HepG2 (cell line): Measurements from ENCODE around the gene SOS2. TPM values are rescaled to one million over a fixed set of nuclear protein-coding genes. Genes with fewer than 3 reads are reported as not detected.
A peak's percentile ranks its signal among the peaks of the same experiment; 100 is the strongest.

Experiments used
- ATAC-seq: fragments of 200-7000 bp; cut with Tn5 transposase; 3 replicates; pipeline ENCODE4 v1.9.1; 2020; ENCODE audit warnings: mild to moderate bottlenecking, moderate library complexity
- BruUV-seq: library from RNA; stranded (reverse); fragments of 400-500 nt; replicated peaks from 2 replicates; lab custom pipeline; 2021; lab: Mats Ljungman, UMichigan
- CTCF ChIA-PET: fragments of 300-600 bp; formaldehyde crosslinking; extraction: SDS; loops from one replicate; lab custom pipeline; 2021; ENCODE audit warnings: low total read pairs, inconsistent platforms, low intra/inter-chr PET ratio; lab: Yijun Ruan, JAX
- POLR2A ChIA-PET: fragments of 350-600 bp; sonication (Branson Sonifier 250); formaldehyde crosslinking; loops from one replicate; lab custom pipeline; 2020; ENCODE audit warnings: antibody characterized with exemption, inconsistent platforms; lab: Yijun Ruan, JAX
- DNase-seq: peaks from one replicate; pipeline ENCODE4 v3.0.0-alpha.2; 2015; ENCODE audit warnings: low spot score
- FAIRE-seq: peaks from 3 replicates; lab custom pipeline; 2011; peaks lifted over from hg19 to GRCh38; lab: Jason Lieb, UNC
- H2AFZ ChIP-seq: one replicate; pipeline ENCODE4 v1.6.1; 2011; ENCODE audit warnings: low read length, inconsistent platforms
- H3K27ac ChIP-seq: fragments of 300-600 bp; 3 replicates; pipeline ENCODE4 v1.8.0; 2011; ENCODE audit warnings: mixed run types, mild to moderate bottlenecking, mixed read lengths, low read length, inconsistent platforms; ENCODE audit not compliant: insufficient read depth; ENCODE audit errors: extremely low read length
- H3K27me3 ChIP-seq, 2 experiments: fragments of 200-600 bp in 1 of 2; 2 replicates in 1 of 2; 3 replicates in 1 of 2; pipeline versions ENCODE4 v1.6.0 to v1.8.0; 2011; ENCODE audit warnings: low read length in 2 of 2, mild to moderate bottlenecking in 2 of 2, moderate library complexity in 2 of 2, inconsistent platforms in 1 of 2; ENCODE audit not compliant: insufficient read depth in 2 of 2, control insufficient read depth in 1 of 2
- H3K36me3 ChIP-seq, 2 experiments: fragments of 200-600 bp in 1 of 2; replicated peaks in 1 of 2; 2 replicates in 1 of 2; 3 replicates in 1 of 2; pipeline versions ENCODE4 v1.5.1 to v1.8.0; 2011; ENCODE audit warnings: low read length in 2 of 2, inconsistent platforms in 1 of 2; ENCODE audit not compliant: insufficient read depth in 2 of 2, control insufficient read depth in 1 of 2
- H3K4me1 ChIP-seq: 2 replicates; pipeline ENCODE4 v1.5.1; 2012; ENCODE audit warnings: low read length, inconsistent platforms; ENCODE audit not compliant: insufficient read depth
- H3K4me2 ChIP-seq: 2 replicates; pipeline ENCODE4 v1.6.0; 2011; ENCODE audit warnings: low read depth, low read length, inconsistent platforms
- H3K4me3 ChIP-seq, 3 experiments: fragments of 200-600 bp in 1 of 3; sonication (generic), shearing (Covaris generic) in 1 of 3; replicated peaks in 1 of 3; 2 replicates each; pipeline ENCODE4 v1.5.1; 2011 to 2016; ENCODE audit warnings: low read length in 3 of 3, inconsistent platforms in 2 of 3, low read depth in 2 of 3, mild to moderate bottlenecking in 2 of 3, control low read depth in 1 of 3, mixed read lengths in 1 of 3; ENCODE audit not compliant: insufficient read depth in 1 of 3
- H3K79me2 ChIP-seq: one replicate; pipeline ENCODE4 v1.6.1; 2011; ENCODE audit warnings: low read length, inconsistent platforms; ENCODE audit not compliant: insufficient read depth
- H3K9ac ChIP-seq: 2 replicates; pipeline ENCODE4 v1.6.0; 2011; ENCODE audit warnings: mild to moderate bottlenecking, low read depth, low read length, inconsistent platforms; ENCODE audit not compliant: insufficient read depth
- H3K9me3 ChIP-seq: 2 replicates; pipeline ENCODE4 v1.5.1; 2012; ENCODE audit warnings: mild to moderate bottlenecking, low read length
- H4K20me1 ChIP-seq: 2 replicates; pipeline ENCODE4 v1.6.0; 2011; ENCODE audit warnings: inconsistent platforms, mild to moderate bottlenecking, low read length, moderate library complexity; ENCODE audit not compliant: insufficient read depth
- ATF1 ChIP-seq: IDR thresholded peaks from 2 replicates; pipeline ENCODE4 v1.6.1; 2016; ENCODE audit warnings: mild to moderate bottlenecking, control low read depth
- CENPT ChIP-seq: sonication (generic); formaldehyde crosslinking; IDR thresholded peaks from 2 replicates; pipeline ENCODE4 v1.8.0; 2022; ENCODE audit warnings: low read depth, mild to moderate bottlenecking, moderate library complexity, missing genetic modification reagents
- GABPB1 ChIP-seq: IDR thresholded peaks from 2 replicates; pipeline ENCODE4 v1.6.1; 2016; ENCODE audit warnings: mild to moderate bottlenecking, missing genetic modification reagents, moderate library complexity, missing compliant biosample characterization
- GRHL1 ChIP-seq: sonication (generic); formaldehyde crosslinking; conservative IDR thresholded peaks from 2 replicates; pipeline ENCODE4 v1.8.0; 2022; ENCODE audit warnings: missing genetic modification reagents
- KDM1A ChIP-seq: IDR thresholded peaks from 2 replicates; pipeline ENCODE4 v1.6.1; 2016; ENCODE audit warnings: missing compliant biosample characterization
- KLF13 ChIP-seq: sonication (generic); formaldehyde crosslinking; IDR thresholded peaks from 2 replicates; pipeline ENCODE4 v1.4.0; 2020; ENCODE audit warnings: mild to moderate bottlenecking, missing genetic modification reagents
- MNT ChIP-seq: fragments of 450-650 bp; IDR thresholded peaks from 2 replicates; pipeline ENCODE4 v1.6.1; 2016
- MYNN ChIP-seq: sonication (generic); formaldehyde crosslinking; IDR thresholded peaks from 2 replicates; pipeline ENCODE4 v1.4.0; 2020; ENCODE audit warnings: mild to moderate bottlenecking, low read depth, missing genetic modification reagents
- NCOA2 ChIP-seq: sonication (generic); formaldehyde crosslinking; IDR thresholded peaks from 2 replicates; pipeline ENCODE4 v1.8.0; 2022; ENCODE audit warnings: inconsistent platforms
- NR1H2 ChIP-seq: sonication (generic); formaldehyde crosslinking; IDR thresholded peaks from 2 replicates; pipeline ENCODE4 v1.8.1; 2022; ENCODE audit warnings: low read depth, missing genetic modification reagents, borderline replicate concordance
- NR2F1 ChIP-seq, 2 experiments: fragments of 450-650 bp in 1 of 2; formaldehyde crosslinking in 1 of 2; IDR thresholded peaks; 2 replicates each; pipeline versions ENCODE4 v1.5.0 to v1.6.1; 2016 to 2020; ENCODE audit warnings: mild to moderate bottlenecking in 1 of 2, missing compliant biosample characterization in 1 of 2, missing genetic modification reagents in 1 of 2, moderate library complexity in 1 of 2
- RFXANK ChIP-seq: IDR thresholded peaks from 2 replicates; pipeline ENCODE4 v1.6.1; 2016
- SMAD1 ChIP-seq: sonication (generic); formaldehyde crosslinking; IDR thresholded peaks from 2 replicates; pipeline ENCODE4 v1.4.0; 2020; ENCODE audit warnings: missing genetic modification reagents, low read depth, mild to moderate bottlenecking, borderline replicate concordance
- ZFP91 ChIP-seq: sonication (generic); formaldehyde crosslinking; IDR thresholded peaks from 2 replicates; pipeline ENCODE4 v1.9.0; 2022; ENCODE audit warnings: missing genetic modification reagents, mild to moderate bottlenecking, borderline replicate concordance
- ZSCAN22 ChIP-seq: sonication (generic); formaldehyde crosslinking; IDR thresholded peaks from 2 replicates; pipeline ENCODE4 v1.4.0; 2020; ENCODE audit warnings: mild to moderate bottlenecking, missing genetic modification reagents
- WGBS: methylation state at CpG from one replicate; pipeline ENCODE4 v1.1.6; 2017; ENCODE audit warnings: low lambda C conversion rate; 5-methylcytosine and 5-hydroxymethylcytosine counted together
- in situ Hi-C: cut with HindIII; loops from 2 replicates; pipeline ENCODE4 v1.10.0; 2017; ENCODE audit warnings: low pct_unique_long_range_greater_than_20kb; ENCODE audit not compliant: extremely low pct_ligation_motif_present
- intact Hi-C: fragments of 100-400 bp; cut with micrococcal nuclease; formaldehyde crosslinking; loops from one replicate; pipeline ENCODE4 v1.10.0; 2022; ENCODE audit not compliant: unreplicated experiment
- polyA plus RNA-seq, 8 experiments: library from polyadenylated mRNA; depleted of rRNA in 3 of 8; stranded (reverse) in 7 of 8; unstranded in 1 of 8; fragments of >200 nt; fragmentation: Illumina TruSeq in 4 of 8; extraction: Trizol in 4 of 8; gene quantifications; 2 replicates each; pipeline versions ENCODE4 v1.2.1 to v1.2.3, GENCODE V29; 2011 to 2016; ENCODE audit warnings: low read depth in 4 of 8, missing spikeins in 1 of 8, mixed read lengths in 1 of 8; ENCODE audit not compliant: insufficient read depth in 1 of 8
- total RNA-seq, 5 experiments: library from RNA; depleted of rRNA; stranded (reverse); fragments of >200 nt; fragmentation: Illumina TruSeq; extraction: Trizol; gene quantifications; 2 replicates each; pipeline ENCODE4 v1.2.3, GENCODE V29; 2016; ENCODE audit warnings: low read depth in 1 of 5

The SOS2 gene
- total and polyA plus RNA-seq, 2 of the 13 experiments (the other 11 are each of a cell fraction or from before 2014, with no cell fraction given) = 9.3 to 12.1 TPM

- Histone ChIP-seq H3K27me3 (no peaks in the 10 kb centered on the region), H3K9ac (peak overlapping the region; percentile 81), H3K4me2 (peak overlapping the region; percentile 85), H4K20me1 (no peaks in the 10 kb centered on the region), H3K27ac (peak overlapping the region; percentile 97), H3K4me1 (peaks cover 45% of the 10 kb centered on the region), H2AFZ (no peak overlapping the region), H3K79me2 (peaks cover 40% of the 10 kb centered on the region), H3K9me3 (no peaks in the 10 kb centered on the region; the same call in 1 of the 2 replicates), H3K4me3 (peak overlapping the region; percentile 77 to 90 (median 87)), H3K36me3 (no peaks in the 10 kb centered on the region)
- no TSS peak for BruUV-seq
- DNase-seq = peak; percentile 29
- peak; percentile 16 for ATAC-seq
- CTCF ChIA-PET = no interaction called here
- intact Hi-C loops (loop anchor here (5.0 kb wide), 1 partner anchor 301 kb away; the partner anchor contains the start of gene MAP4K5), in situ Hi-C loops (loop anchor here (25.0 kb wide), 1 partner anchor 369 kb away; the partner anchor contains the start of gene NEMF)
- no peak for FAIRE-seq
- 0% methylated on average over 9 of the region's 64 CpGs for WGBS
- POLR2A ChIA-PET = interaction anchor here (1.2 to 1.5 kb wide), 2 partner anchors 16 to 82 kb away, joined by 4 to 5 read pairs; no protein-coding TSS in a partner anchor
- TF ChIP-seq GABPB1 (CRISPR knock-in tag) (peak; percentile 49), ATF1 (CRISPR knock-in tag) (no peak), CENPT (CRISPR knock-in tag) (no peak), GRHL1 (no peak), SMAD1 (CRISPR knock-in tag) (no peak), RFXANK (CRISPR knock-in tag) (no peak), NCOA2 (CRISPR knock-in tag) (0 out of 2 replicates have a peak, but pooled peaks have one; percentile 1), ZFP91 (CRISPR knock-in tag) (no peak), MYNN (no peak), MNT (no peak), NR2F1 (CRISPR knock-in tag; IDR thresholded peaks at IDR 0.05) (no peak), KLF13 (CRISPR knock-in tag) (no peak), NR1H2 (CRISPR knock-in tag) (no peak), KDM1A (CRISPR knock-in tag) (no peak), ZSCAN22 (no peak)
These were observed 490 bp downstream of the SOS2 start for GRCh38 chr14:50230701-50231474.
